ENCODE data around the gene IL1RAPL1. TPM values are rescaled to one million over a fixed set of nuclear protein-coding genes. Genes with fewer than 3 reads are reported as not detected.

IL1RAPL1 gene
- total and polyA plus RNA-seq, 8 donors, result 0.60 to 1.4 (median 0.95) TPM; not detected in 2

DNA sequence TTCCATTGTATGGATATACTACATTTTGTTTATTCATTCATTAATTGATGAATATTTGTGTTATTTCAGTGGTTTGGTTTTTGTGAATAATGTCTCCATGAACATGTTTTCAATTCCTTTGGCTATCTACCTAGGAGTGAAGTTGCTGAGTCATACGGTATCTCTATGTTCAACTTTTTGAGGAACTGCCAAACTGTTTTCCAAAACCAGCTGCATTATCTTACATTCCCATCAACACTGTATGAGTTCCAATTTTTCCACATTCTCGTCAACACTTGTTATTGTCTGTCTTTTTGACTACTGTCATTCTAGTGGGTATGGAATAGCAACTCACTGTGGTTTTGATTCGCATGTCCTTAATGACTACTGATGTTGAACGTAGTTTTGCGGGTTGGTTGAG, 1239.5 kb downstream of the IL1RAPL1 start:
- no peaks in the 10 kb centered on the region for H3K9me3 ChIP-seq
- intact Hi-C loops (cut with DNase I), result no loop called here
- TF ChIP-seq, protein P1, sequence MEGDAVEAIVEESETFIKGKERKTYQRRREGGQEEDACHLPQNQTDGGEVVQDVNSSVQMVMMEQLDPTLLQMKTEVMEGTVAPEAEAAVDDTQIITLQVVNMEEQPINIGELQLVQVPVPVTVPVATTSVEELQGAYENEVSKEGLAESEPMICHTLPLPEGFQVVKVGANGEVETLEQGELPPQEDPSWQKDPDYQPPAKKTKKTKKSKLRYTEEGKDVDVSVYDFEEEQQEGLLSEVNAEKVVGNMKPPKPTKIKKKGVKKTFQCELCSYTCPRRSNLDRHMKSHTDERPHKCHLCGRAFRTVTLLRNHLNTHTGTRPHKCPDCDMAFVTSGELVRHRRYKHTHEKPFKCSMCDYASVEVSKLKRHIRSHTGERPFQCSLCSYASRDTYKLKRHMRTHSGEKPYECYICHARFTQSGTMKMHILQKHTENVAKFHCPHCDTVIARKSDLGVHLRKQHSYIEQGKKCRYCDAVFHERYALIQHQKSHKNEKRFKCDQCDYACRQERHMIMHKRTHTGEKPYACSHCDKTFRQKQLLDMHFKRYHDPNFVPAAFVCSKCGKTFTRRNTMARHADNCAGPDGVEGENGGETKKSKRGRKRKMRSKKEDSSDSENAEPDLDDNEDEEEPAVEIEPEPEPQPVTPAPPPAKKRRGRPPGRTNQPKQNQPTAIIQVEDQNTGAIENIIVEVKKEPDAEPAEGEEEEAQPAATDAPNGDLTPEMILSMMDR (IDR thresholded peaks at IDR 0.05), result no peak
- no peaks in the 10 kb centered on the region for H3K4me1 ChIP-seq
- H3K27me3 ChIP-seq, result no peaks in the 10 kb centered on the region
- no peak overlapping the region for H3K27ac ChIP-seq
- ATAC-seq, result no peak
- H3K4me3 ChIP-seq, result no peak overlapping the region
- no peak for DNase-seq
- H3K36me3 ChIP-seq, result no peaks in the 10 kb centered on the region

DNA sequence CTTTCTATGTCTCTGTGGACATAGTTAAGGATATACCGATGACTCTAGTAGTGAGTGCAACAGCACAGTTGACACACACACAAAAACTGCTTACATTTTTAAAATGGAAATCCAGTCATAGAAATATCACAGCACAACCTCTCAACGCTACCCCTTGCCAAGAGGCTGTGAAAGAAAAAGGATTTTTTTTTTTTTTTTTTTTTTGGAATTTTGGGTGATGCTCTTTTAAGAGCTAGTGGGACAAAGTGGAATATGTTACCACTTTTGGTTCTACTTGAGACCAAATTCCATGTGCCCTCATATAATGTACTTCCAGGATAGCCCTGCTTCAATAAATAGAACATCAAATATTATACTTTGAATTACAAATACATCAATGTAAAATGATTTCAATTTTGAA, 1247.1 kb downstream of the IL1RAPL1 start:
- H3K36me3 ChIP-seq, result no peaks in the 10 kb centered on the region
- H3K4me3 ChIP-seq, result no peak overlapping the region
- no peaks in the 10 kb centered on the region for H3K27me3 ChIP-seq
- no peaks in the 10 kb centered on the region for H3K4me1 ChIP-seq
- no peak overlapping the region for H3K27ac ChIP-seq
- no peaks in the 10 kb centered on the region for H3K9me3 ChIP-seq
- DNase-seq, result peak in 2 of 4 donors; percentile 21 to 23
- intact Hi-C loops (cut with DNase I), result no loop called here
- TF ChIP-seq, protein P1 (IDR thresholded peaks at IDR 0.05), result no peak
- ATAC-seq, result no peak

DNA sequence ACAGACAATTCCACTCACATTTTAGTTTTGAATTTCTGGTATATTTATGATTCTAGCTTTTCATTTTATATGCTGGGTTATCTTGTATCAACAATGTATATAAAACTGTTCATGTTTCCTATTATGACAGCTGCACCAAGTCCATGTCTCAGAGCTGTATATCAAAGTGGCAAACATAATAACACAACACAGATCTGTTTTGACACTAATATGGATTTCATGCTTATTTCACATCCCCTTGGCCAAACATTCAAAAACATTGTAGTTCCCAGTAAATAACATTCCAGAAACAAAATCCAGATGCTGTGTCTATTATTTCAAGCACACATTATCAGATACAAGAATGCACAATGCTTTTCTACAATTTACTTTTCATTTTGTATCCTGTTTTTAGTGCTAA, 1247.5 kb downstream of the IL1RAPL1 start:
- Histone ChIP-seq H3K9me3 (no peaks in the 10 kb centered on the region), H3K27me3 (no peaks in the 10 kb centered on the region), H3K36me3 (no peaks in the 10 kb centered on the region), H3K4me3 (no peak overlapping the region), H3K27ac (no peak overlapping the region), H3K4me1 (no peaks in the 10 kb centered on the region)
- intact Hi-C loops (cut with DNase I), result no loop called here
- ATAC-seq (no peak), DNase-seq (peak in 2 of 4 donors; percentile 35 to 54)
- TF ChIP-seq, protein P1 (IDR thresholded peaks at IDR 0.05), result no peak

DNA sequence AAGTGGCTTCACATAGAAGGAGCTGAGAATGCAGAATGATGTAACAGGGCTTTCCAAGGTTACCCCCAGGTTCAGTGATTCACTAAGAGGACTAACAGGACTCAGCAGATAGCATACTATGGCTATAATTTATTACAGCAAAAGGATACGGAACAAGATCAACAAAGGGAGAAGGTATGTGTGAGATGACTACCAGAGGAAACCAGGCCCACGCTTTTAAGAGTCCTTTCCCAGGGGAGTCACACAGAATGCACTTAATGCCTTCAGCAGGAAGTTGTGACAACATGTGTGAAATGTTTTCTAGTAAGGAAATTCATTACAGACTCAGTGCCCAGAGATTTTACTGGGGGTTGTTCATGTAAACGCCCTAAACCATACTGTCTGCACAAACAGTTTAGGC, 1254.5 kb downstream of the IL1RAPL1 start:
- Histone ChIP-seq H3K27me3 (no peaks in the 10 kb centered on the region), H3K4me1 (no peaks in the 10 kb centered on the region), H3K9me3 (no peaks in the 10 kb centered on the region), H3K4me3 (no peak overlapping the region), H3K36me3 (no peaks in the 10 kb centered on the region), H3K27ac (no peak overlapping the region)
- DNase-seq (no peak), ATAC-seq (no peak)
- TF ChIP-seq, protein P1 (IDR thresholded peaks at IDR 0.05), result no peak
- intact Hi-C loops (cut with DNase I), result no loop called here

DNA sequence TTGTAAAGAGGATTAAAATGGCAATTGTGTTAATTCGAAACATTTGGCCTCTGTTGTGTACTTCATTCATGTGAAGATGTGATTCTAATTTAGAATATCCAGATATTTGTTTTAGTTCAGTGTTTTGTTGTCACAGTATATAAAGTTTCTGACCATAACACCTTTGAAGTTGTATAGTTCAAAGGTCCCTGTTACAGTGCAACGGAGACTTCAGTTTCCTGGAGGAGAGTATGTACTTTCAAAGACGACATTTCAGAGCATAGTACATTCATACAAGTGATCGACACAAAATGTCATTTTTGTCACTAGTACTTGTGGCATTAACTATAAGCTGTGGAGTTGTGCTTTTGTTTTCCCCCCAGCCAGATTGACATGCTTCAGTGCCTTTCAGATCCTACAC, 1255.3 kb downstream of the IL1RAPL1 start:
- Histone ChIP-seq H3K4me3 (no peak overlapping the region), H3K36me3 (no peaks in the 10 kb centered on the region), H3K9me3 (no peaks in the 10 kb centered on the region), H3K27me3 (no peaks in the 10 kb centered on the region), H3K27ac (no peak overlapping the region), H3K4me1 (no peaks in the 10 kb centered on the region)
- intact Hi-C loops (cut with DNase I), result no loop called here
- TF ChIP-seq, protein P1 (IDR thresholded peaks at IDR 0.05), result no peak
- ATAC-seq (no peak), DNase-seq (no peak)
